HUDEP-2 (cell line): Measurements from ENCODE around the gene PRRG1.
"Not testable (repeated sequence)": the region's sequence is repeated elsewhere in the genome, so short reads cannot be mapped to it uniquely, and the experiment has no call there.

Source experiments
- DNase-seq, 76 experiments: peaks; one replicate each; lab custom pipeline; 2025; ENCODE audit not compliant: unreplicated experiment in 76 of 76; lab: John Stamatoyannopoulos, UW

Gene PRRG1

DNA sequence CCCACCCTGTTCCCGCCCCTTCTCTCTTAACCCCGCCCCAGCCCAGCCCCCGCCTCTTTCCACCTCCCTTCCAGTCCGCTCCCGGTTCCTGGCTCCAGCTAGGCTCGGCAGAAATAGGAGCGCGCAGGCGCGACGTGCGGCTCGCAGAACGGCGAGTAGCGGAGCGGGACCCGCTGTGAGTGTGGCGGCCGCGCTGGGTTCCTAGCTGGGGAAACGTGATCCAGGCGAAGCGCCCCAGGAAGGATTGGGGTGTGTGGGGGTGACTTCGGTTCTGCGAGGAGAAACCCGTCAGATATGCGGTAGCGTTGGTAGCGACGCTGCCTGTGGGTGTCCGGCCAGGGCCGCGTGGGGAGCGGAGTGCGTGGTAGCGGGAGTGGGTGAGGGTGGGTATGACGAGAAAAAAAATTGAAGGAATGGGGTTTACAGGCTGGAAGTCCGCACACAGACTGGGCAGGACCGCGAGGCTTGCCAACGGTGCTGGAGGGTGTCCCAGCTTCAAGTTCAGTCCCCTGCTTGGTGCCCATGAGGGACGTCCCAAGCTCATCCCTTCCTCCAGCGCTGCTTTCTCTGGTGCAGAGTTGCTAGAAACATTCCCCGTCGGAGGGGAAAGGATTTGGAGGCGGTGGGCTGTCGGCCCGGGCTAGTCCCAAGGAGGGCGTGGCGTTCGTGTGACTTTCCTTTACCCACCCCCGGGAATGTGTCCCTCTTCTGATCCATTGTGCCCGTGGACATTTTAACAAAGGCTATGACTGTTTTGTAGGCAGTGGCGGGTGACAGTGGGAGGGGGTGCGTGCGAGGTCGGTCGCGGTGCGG lies at the start of gene PRRG1:
PRRG1 (plus strand) TSS at position 144 of the 813 bp plus-strand sequence. CDS start 56,886 bp downstream, outside the sequence.
- peak in 13 of 76 experiments; percentile 0 to 34 (median 1) for DNase-seq

DNA sequence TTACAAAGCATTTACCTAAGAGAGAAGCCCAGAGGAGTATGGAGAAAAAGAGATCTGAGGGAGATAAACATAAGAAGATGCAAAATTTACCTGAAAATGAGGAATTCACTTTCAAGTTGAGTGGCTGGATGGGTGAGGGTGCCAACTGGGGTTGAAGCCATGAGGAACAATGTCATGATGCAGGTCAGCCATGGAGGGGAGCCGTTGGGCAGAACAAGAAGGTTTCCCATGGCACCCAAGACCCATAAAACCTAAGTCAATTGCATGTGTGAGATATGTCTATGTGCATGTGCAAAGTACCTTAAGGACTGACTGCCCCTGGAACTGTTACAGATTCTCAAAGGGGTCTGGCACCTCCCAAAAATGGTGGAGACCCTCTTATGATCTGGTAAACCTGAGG lies 46.6 kb upstream of the PRRG1 start:
- no peak for DNase-seq

DNA sequence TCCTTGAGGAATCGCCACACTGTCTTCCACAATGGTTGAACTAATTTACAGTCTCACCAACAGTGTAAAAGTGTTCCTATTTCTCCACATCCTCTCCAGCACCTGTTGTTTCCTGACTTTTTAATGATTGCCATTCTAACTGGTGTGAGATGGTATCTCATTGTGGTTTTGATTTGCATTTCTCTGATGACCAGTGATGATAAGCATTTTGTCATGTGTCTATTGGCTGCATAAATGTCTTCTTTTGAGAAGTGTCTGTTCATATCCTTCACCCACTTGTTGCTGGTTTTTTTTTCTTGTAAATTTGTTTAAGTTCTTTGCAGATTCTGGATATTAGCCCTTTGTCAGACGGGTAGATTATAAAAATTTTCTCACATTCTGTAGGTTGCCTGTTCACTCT lies 43.9 kb upstream of the PRRG1 start:
- not testable (repeated sequence) for DNase-seq

DNA sequence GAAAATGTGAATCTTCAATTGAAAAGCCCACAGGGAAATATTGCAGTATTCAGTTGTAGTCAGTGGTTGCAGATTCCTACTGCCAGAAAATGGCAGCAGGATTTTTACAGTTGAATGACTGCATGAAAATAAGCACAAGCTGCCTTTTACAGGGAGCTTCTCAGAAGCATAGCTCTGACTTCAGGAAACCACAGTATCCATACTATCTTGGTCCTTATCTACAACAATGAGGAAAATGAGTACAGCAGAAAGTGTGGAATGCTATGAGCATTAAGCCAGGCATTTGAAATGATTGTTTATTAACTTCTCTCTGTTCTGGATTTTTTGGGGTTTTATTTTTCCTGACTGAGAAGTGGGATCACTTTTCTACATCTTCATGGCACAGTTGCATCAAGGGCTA lies 34.6 kb upstream of the PRRG1 start:
- DNase-seq, result no peak

DNA sequence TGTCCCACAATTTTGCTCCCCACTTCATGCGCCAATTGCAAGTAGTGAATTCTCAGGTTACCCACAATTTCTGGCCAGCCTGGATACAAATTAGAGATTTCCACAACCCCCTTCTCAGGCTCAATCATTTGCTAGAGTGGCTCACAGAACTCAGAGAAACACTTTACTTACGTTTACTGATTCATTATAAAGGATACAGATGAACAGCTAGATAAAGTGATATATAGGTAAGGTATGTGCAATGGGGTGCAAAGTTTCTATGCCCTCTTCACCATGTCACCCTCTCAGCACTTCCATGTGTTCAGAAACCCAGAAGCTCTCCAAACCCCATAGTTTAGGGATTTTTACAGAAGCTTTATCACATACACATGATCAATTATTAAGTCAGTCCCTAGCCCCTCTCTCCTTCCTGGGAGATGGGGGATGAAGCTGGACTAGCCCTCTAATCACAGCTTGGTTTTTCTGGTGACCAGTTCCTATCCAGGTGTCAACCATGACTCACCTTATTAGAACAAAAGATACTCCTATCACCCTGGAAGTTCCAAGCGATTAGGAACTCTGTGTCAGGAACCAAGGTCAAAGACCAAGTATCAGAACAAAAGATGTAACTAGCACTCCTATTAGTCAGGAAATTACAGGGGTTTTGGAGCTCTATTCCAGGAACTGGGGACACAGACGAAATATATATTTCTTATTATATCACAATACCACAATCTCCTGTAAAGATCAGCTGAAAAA lies 33.5 kb upstream of the PRRG1 start:
- no peak for DNase-seq

DNA sequence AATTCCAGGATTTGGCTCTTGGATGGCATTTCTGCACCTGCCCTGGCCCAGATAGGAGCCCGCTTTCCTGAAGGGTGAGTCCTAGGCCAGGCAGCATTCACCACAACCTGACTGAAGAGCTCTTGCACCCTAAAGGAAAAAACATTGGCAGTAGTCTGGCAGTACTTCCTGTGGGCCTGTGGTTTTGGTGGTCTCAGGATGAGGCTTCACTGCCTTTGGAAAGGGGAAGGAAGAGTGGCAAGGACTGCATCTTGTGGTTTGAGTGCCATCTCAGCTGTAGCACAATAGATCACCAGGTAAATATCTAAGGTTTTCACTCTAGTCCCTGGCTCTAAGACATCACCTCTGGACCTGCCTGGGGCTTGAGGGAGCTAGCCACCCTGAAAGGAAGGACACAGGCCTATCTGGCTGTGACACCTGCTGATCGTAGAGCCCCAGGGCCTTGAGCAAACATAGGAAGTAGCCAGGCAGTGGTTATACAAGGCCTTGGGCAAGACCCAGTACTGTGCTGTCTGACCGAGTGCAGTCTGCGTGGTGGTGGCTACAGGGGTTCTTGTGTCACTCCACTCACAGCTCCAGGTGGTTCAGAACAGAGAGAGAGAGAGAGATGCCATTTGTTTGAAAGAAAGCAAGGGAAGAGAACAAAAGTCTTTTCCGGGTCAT lies 28.5 kb upstream of the PRRG1 start:
- no peak for DNase-seq

DNA sequence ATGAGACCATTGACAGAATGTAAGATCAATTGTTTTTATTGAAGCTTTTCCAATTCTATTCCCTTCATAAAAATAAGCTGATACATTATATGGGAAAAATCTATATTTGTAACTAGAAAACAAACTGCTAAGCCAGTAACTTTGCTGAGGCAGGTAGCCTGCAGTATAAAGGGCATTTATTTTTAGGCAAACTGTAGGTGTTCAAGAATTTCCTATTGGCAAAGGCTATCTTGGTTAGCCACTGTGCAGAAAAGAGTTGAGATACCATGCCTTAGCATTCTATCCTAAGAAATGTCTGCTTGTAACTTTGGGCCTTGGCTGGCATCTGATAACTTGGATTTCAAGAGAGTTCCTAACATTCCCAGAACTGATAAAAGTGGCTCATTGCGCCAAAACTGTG lies 18.5 kb upstream of the PRRG1 start:
- DNase-seq, result no peak

DNA sequence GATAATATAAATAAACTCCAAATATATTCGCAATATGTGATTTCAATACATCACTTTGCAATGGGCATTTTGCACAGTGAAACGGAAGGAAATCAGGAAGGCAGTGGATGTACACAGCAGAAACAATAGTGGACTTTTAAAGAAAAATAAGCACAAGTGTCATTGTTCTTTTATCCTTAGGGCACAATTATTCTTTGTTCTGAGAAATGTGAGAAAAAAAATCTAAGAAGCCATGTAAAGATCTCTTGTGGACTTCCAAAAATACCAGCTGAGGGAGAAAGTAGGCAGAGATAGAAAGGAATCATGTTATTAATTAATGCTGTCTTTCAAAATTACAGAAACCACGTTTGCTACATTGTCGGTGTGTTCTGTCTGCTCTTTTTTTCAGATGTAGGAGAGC lies 17.6 kb upstream of the PRRG1 start:
- no peak for DNase-seq

DNA sequence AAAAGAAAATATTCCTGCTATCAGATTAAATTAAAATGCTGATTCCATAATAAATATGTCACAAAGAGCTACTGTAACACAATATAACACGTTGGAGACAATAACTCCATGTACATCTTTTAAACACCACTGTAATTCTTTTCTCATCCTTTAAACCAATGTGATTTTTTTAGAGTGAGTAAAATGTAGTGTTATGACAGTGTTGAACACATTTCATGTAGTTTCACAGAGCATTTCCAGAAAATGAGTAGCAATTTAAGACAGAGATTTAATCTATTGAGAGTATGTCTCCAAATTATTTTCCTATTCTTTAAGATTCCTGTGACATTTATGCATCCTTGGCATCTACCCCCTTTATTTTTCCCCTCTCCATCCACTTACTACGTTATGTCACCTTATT lies 17.1 kb upstream of the PRRG1 start:
- no peak for DNase-seq

DNA sequence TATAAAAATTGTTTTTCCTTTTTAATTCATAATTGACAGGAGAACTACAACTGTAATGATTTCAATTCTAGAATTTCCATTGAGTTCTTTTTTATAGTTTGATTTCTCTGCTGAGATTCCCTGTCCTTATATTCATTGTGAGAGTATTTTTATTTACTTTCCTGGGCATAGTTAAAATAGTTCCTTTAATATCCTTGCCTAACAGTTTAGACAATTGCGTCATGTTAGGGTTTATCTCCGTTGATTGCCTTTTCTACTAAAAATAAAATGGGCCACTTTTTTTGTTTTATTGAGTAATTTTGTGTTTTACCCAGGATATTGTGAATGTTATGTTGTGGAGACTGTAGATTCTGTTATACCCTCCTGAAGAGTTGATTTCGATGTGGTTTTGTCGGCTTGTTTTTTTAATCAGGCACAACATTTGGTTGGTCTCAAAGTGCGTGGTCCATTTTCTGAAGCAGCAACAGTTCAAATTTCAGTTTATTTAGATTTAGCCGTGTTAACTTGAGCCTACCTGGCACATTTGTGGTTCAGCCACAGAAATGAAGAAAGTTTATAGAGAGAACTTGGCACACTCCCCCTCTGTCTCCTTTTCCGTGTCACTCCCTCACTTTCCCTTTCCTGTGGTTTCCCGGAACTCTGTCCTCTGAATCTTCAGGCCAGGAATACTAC lies 16.0 kb upstream of the PRRG1 start:
- no peak for DNase-seq

DNA sequence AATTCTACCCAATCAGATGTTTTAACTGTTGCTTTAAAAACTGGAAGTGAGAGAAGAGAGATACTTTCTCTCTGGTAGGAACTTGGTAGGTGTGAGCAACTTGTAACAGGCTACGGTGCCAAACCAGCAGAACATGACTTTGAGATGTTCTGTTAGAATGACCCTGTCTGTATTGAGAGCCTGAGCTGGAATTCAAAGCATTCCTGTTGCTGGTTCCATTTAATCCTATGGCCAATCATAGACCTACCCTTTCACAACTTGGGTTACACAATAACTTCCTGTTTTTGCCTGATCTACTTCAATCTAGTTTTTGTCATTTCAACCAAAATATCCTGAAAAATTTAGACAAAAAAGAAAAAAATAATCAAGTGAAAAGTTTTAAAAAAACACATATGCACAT lies 1.7 kb upstream of the PRRG1 start:
- no peak for DNase-seq

DNA sequence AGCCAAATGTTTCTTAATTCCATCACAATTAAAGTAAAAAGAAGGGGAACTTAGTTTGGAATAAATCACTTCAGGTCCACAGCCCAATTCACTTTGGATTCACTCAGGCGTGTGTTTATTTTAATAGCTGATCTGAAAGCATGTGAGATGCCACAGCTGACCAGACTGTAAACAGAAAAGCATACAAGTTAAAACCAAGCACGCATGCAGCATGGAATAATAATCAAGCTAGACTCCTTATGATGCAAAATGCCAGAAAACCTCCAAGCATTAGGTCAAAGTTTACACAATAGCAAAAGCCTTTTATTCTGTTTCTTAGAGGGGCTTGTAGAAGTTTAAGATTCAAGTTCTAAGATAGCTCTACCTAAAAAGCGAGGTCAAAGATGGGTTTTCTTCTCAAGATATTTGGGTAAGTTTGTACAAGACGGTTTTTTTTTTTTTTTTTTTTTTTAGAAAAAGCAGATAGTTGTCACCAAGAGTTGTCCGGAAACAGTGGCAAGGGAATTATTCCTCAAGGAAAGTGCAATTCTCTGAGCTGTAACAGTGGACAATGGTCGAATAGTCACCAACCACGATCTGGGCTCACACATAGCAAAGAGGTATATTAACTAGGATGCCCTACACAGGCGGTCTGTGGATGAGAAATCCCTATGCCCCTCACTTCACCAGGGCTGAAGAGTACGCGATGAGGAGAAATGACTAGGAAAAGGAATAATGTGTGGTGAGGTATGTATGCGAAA lies 763 bp upstream of the PRRG1 start:
- no peak for DNase-seq

DNA sequence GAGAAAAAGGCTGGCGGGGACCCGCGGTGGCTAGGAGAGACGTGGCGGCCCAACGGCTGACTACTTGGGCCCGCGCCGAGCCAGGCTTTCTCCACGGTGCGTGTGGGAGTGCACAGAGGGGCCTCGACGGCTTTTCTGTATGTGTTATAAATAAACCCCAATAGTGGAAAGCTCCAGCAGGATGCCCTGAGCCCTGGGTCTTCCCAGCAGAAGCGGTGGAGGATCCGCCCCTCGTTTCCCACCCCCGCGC lies 268 bp upstream of the PRRG1 start:
- peak in 1 of 76 experiments; percentile 1 for DNase-seq

DNA sequence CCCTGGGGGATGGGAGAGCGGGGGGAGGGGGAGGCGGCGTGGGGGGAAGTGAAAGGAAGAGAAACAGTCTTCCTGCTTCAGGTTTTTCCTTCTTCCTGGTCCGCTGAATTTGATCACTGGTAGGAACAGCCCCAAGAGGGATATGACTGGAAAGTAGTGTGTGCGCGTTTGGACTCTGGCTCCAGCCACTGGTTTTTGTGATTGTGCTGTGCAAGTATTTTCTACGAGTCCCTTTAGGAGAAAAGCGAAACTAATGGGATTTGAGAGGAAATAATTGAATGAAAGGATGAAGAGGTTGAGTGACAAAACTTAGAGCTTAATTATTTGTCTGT lies 836 bp downstream of the PRRG1 start:
- DNase-seq, result no peak

DNA sequence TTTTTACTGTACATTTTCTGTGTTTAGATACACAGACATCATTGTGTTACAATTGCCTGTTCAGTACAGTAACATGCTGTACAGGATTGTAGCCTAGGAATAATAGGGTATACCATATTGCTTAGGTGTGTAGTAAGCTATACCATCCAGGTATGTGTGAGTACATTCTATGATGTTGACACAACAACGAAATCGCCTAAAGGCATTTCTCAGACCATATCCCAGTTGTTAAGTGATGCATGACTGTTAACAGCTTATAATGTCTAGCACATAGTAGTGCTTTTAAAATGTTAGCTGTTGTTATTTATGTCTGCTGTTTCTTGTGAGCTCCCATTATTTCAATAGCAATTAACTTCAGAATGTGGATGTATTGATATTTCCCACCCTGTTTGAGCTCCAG lies 4.5 kb downstream of the PRRG1 start:
- DNase-seq, result no peak

DNA sequence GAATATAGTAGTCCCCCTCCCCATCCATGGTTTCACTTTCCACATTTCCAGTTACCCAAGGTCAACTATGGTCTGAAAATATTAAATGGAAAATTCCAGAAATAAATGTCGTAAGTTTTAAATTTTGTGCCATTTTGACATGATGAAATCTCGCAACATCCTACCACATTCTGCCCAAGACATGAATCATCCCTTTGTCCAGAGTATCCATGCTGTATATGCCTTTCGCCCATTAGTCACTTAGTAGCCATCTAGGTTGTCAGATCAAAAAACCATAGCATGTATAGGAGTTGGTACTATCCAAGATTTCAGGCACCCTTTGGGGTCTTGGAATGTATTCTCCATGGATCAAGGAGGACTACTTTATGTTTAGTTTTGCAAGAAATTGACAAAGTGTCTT lies 8.3 kb downstream of the PRRG1 start:
- DNase-seq, result no peak

DNA sequence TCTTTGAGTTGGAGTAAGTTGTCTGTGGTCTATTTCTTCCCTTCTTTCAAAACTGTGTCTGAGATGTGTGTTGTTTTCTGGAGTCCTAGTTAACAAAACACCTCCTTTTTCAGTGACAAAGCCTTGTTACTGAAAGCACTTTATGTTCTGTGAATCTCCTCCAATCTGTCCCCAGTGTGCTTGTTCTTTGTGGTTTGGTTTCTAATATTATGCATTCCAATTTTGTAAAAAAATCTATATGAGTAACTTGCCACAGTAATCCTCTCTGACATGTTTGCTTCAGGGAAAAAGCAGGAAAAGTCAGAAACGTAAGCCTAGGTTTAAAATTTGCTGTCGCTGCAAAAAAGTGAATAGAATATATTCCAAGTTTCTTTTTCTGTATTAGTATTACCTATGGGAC lies 12.4 kb downstream of the PRRG1 start:
- DNase-seq, result no peak

DNA sequence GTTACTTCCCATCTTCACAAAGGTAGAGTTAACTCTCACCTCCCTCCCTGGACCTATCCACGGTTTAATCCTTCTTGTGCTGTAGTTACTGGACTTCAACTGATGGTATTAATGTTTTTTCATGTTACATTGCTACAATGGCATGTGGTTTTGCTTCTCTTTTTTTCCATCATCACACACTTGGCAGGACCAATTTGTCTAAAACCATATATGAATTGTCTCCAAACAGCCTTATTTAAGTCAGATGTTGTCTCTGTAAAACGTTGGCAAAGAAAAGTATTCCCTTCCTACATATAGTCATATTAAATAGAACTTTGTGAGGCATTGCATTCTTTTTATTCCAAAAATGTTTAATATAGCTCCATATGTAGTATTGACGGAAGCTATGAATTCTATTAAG lies 15.5 kb downstream of the PRRG1 start:
- no peak for DNase-seq

DNA sequence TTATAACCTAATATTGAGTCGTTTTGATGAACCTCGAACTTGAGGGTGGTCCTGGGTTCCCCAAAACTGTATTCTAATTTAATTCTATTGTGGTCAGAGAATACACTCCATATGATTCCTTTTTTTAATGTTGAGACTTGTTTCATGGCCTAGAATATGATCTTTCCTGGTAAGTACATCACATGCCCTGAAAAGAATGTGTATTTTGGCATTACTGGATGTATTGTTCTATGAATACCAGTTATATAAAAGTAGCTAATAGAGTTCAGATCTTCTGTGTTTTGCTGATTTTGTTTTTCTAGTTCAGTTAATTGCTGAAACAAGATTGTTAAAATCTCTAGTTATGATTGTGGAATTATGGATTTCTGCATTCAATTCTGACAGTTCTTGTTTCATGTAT lies 18.8 kb downstream of the PRRG1 start:
- no peak for DNase-seq

DNA sequence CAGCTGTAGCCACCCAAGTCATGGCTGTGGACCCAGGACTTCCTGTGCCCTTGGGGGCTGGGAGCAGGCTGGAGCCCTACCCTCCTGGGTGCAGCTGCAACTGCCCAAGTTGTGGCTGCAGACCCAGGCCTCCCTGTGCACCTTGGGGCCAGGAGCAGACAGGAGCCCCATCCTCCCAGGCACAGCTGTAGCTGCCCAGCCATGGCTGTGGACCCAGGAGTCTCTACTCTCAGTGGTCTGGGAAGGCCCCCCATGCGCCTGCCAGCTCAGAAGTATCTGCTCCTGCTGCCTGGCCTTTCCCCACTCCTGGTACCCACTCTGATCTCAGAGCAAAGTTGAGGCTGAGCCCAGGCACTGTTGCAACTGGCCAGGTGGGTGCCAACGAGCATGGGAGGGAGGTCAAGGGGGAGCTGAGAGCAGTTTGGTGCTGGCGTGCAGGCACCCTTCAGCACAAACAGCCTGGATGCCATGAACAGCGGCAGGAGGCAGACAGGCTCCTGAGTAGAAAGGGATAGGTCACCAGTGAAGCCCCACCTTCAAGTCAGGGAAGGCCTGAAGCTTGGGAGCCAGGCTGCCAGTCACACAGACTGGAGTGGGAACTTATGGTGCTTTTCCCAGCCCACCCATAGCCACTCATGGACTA lies 21.5 kb downstream of the PRRG1 start:
- DNase-seq, result no peak
